ENCODE results near the gene PRDM16. TPM values are rescaled to one million over a fixed set of nuclear protein-coding genes. Genes with fewer than 3 reads are reported as not detected.

The PRDM16 gene
- polyA plus RNA-seq, 2 of the 4 experiments (the other 2 are of a cell fraction) = 0.03 to 0.35 TPM

GRCh38 chr1:3471356-3472087 lies 402.5 kb downstream of the PRDM16 start:
- WGBS (ENCODE audit: missing lambda C conversion rate) = 46% methylated on average over 6 of the region's 25 CpGs
- ATAC-seq = peak; percentile 62 to 78; a peak in 5 of 6 replicates
- ChIA-PET CTCF (interaction anchor here (0.6 to 4.0 kb wide), 16 partner anchors 9 to 473 kb away, joined by 3 to 69 read pairs (median 4); partner anchors contain the start of gene ARHGEF16), POLR2A (interaction anchor here (0.8 to 1.1 kb wide), 2 partner anchors 15 to 18 kb away, joined by 3 read pairs; no protein-coding TSS in a partner anchor)
- H3K27ac ChIP-seq = peak overlapping the region; percentile 60 to 85; a peak in 5 of 6 replicates
- peak; percentile 28 to 52 for DNase-seq (ENCODE audit: low read depth in 1 of 2, low spot score in 1 of 2)
- FAIRE-seq = no peak
- peaks cover 12% of the 10 kb centered on the region for H3K4me1 ChIP-seq
- peak overlapping the region; percentile 45 for H3K4me2 ChIP-seq
- TF ChIP-seq KDM5A (IDR thresholded peaks at IDR 0.05) (no peak), ZSCAN20 (CRISPR knock-in tag; IDR thresholded peaks at IDR 0.05) (no peak), RNF2 (IDR thresholded peaks at IDR 0.05; ENCODE audit: borderline replicate concordance, low read depth) (no peak), NR3C1 (IDR thresholded peaks at IDR 0.05) (no peak), HOXB5 (CRISPR knock-in tag; IDR thresholded peaks at IDR 0.05) (no peak), CHD4 (IDR thresholded peaks at IDR 0.05; ENCODE audit: borderline replicate concordance) (no peak), SREBF2 (IDR thresholded peaks at IDR 0.05) (no peak), MAZ (IDR thresholded peaks at IDR 0.05; ENCODE audit: borderline replicate concordance, low read depth, low read length) (no peak), ZC3H11A (IDR thresholded peaks at IDR 0.05) (no peak), EHF (CRISPR knock-in tag; IDR thresholded peaks at IDR 0.05) (no peak), SMC3 (IDR thresholded peaks at IDR 0.05) (peak; percentile 18; the same call in 1 of the 3 replicates), RCOR1 (IDR thresholded peaks at IDR 0.05; ENCODE audit: low read depth, low read length) (no peak), CTCF (IDR thresholded peaks at IDR 0.05) (peak; percentile 33), RAD21 (conservative IDR thresholded peaks at IDR 0.05 in 1 of 2, IDR thresholded peaks at IDR 0.05 in 1 of 2) (peak in 1 of 2 experiments; percentile 35; a peak in 2 of 5 replicates), FOSB (CRISPR knock-in tag; IDR thresholded peaks at IDR 0.05) (no peak), PHF8 (IDR thresholded peaks at IDR 0.05; ENCODE audit: borderline replicate concordance, low read depth) (no peak), NFE2L2 (conservative IDR thresholded peaks at IDR 0.05; ENCODE audit: low read length) (no peak), POLR2AphosphoS2 (conservative IDR thresholded peaks at IDR 0.05; ENCODE audit: low read length) (no peak)
- TF ChIP-seq, protein P1, sequence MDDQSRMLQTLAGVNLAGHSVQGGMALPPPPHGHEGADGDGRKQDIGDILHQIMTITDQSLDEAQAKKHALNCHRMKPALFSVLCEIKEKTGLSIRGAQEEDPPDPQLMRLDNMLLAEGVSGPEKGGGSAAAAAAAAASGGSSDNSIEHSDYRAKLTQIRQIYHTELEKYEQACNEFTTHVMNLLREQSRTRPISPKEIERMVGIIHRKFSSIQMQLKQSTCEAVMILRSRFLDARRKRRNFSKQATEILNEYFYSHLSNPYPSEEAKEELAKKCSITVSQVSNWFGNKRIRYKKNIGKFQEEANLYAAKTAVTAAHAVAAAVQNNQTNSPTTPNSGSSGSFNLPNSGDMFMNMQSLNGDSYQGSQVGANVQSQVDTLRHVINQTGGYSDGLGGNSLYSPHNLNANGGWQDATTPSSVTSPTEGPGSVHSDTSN (IDR thresholded peaks at IDR 0.05) = no peak
- TF ChIP-seq, protein P2, sequence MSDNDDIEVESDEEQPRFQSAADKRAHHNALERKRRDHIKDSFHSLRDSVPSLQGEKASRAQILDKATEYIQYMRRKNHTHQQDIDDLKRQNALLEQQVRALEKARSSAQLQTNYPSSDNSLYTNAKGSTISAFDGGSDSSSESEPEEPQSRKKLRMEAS (IDR thresholded peaks at IDR 0.05) = peak; percentile 30; the same call in 1 of the 2 replicates
- TF ChIP-seq, protein P3, sequence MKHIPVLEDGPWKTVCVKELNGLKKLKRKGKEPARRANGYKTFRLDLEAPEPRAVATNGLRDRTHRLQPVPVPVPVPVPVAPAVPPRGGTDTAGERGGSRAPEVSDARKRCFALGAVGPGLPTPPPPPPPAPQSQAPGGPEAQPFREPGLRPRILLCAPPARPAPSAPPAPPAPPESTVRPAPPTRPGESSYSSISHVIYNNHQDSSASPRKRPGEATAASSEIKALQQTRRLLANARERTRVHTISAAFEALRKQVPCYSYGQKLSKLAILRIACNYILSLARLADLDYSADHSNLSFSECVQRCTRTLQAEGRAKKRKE (CRISPR knock-in tag; IDR thresholded peaks at IDR 0.05; ENCODE audit: low read depth) = no peak
- TF ChIP-seq, protein P4, sequence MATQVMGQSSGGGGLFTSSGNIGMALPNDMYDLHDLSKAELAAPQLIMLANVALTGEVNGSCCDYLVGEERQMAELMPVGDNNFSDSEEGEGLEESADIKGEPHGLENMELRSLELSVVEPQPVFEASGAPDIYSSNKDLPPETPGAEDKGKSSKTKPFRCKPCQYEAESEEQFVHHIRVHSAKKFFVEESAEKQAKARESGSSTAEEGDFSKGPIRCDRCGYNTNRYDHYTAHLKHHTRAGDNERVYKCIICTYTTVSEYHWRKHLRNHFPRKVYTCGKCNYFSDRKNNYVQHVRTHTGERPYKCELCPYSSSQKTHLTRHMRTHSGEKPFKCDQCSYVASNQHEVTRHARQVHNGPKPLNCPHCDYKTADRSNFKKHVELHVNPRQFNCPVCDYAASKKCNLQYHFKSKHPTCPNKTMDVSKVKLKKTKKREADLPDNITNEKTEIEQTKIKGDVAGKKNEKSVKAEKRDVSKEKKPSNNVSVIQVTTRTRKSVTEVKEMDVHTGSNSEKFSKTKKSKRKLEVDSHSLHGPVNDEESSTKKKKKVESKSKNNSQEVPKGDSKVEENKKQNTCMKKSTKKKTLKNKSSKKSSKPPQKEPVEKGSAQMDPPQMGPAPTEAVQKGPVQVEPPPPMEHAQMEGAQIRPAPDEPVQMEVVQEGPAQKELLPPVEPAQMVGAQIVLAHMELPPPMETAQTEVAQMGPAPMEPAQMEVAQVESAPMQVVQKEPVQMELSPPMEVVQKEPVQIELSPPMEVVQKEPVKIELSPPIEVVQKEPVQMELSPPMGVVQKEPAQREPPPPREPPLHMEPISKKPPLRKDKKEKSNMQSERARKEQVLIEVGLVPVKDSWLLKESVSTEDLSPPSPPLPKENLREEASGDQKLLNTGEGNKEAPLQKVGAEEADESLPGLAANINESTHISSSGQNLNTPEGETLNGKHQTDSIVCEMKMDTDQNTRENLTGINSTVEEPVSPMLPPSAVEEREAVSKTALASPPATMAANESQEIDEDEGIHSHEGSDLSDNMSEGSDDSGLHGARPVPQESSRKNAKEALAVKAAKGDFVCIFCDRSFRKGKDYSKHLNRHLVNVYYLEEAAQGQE (IDR thresholded peaks at IDR 0.05) = no peak
- TF ChIP-seq, protein P5, sequence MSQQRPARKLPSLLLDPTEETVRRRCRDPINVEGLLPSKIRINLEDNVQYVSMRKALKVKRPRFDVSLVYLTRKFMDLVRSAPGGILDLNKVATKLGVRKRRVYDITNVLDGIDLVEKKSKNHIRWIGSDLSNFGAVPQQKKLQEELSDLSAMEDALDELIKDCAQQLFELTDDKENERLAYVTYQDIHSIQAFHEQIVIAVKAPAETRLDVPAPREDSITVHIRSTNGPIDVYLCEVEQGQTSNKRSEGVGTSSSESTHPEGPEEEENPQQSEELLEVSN (IDR thresholded peaks at IDR 0.05; ENCODE audit: borderline replicate concordance, low read depth) = no peak
- no peak overlapping the region for H3K4me3 ChIP-seq
- H3K9me3 ChIP-seq = no peaks in the 10 kb centered on the region

Measured in A549 (cell line).